Thoracic aorta (tissue), 2 donors: ENCODE data around the gene ENG. TPM values are rescaled to one million over a fixed set of nuclear protein-coding genes. Genes with fewer than 3 reads are reported as not detected.
A peak's percentile ranks its signal among the peaks of the same experiment; 100 is the strongest.

Experiments used
- ATAC-seq: fragments of 150-250 bp; one replicate; pipeline ENCODE4 v1.8.0; 2017; ENCODE audit warnings: low read depth; ENCODE audit not compliant: insufficient number of reproducible peaks, low FRiP score
- DNase-seq: peaks from one replicate; pipeline ENCODE4 v3.0.0-alpha.2; 2020; ENCODE audit warnings: low spot score
- H3K27ac ChIP-seq, 2 donors: fragments of 200-600 bp; sonication (generic); 1 replicate in 1 of 2; 2 replicates in 1 of 2; pipeline ENCODE4 v1.5.1; 2016; ENCODE audit warnings: mild to moderate bottlenecking in 2 of 2, moderate library complexity in 2 of 2
- H3K27me3 ChIP-seq: fragments of 200-600 bp; sonication (generic); replicated peaks from 2 replicates; pipeline ENCODE4 v1.6.0; 2016; ENCODE audit warnings: mild to moderate bottlenecking; ENCODE audit not compliant: insufficient read depth
- H3K36me3 ChIP-seq: fragments of 200-600 bp; sonication (generic); one replicate; pipeline ENCODE4 v1.5.1; 2016
- H3K4me1 ChIP-seq, 2 donors: fragments of 200-600 bp; sonication (generic); 1 replicate in 1 of 2; 2 replicates in 1 of 2; pipeline versions ENCODE4 v1.5.1 to v1.6.0; 2016; ENCODE audit warnings: low read depth in 2 of 2, mild to moderate bottlenecking in 1 of 2; ENCODE audit not compliant: control insufficient read depth in 1 of 2
- H3K4me3 ChIP-seq: fragments of 200-600 bp; sonication (generic); 2 replicates; pipeline ENCODE4 v1.5.1; 2016; ENCODE audit warnings: mild to moderate bottlenecking
- H3K9me3 ChIP-seq: fragments of 200-600 bp; sonication (generic); 2 replicates; pipeline ENCODE4 v1.5.1; 2016
- CTCF ChIP-seq: fragments of 200-600 bp; sonication (generic); IDR thresholded peaks from one replicate; pipeline ENCODE4 v1.5.1; 2019; ENCODE audit warnings: antibody characterized with exemption
- total RNA-seq, 2 donors: library from RNA; depleted of rRNA; stranded (reverse); fragments of >200 nt; gene quantifications; one replicate each; pipeline versions ENCODE4 v1.1.0 to v1.2.3, GENCODE V29; 2016

Gene ENG
- total RNA-seq, 2 donors from 2014 or later = 239 to 268 TPM

- Histone ChIP-seq H3K4me1 (peaks cover 12 to 27% of the 10 kb centered on the region in 2 donors), H3K27me3 (no peaks in the 10 kb centered on the region), H3K27ac (no peak overlapping the region), H3K9me3 (no peaks in the 10 kb centered on the region), H3K4me3 (no peak overlapping the region), H3K36me3 (peaks cover 47% of the 10 kb centered on the region)
- no peak for ATAC-seq
- TF ChIP-seq CTCF = no peak
- no peak for DNase-seq
Observed at GRCh38 chr9:127809002-127809539, 45.4 kb downstream of the ENG start.

- Histone ChIP-seq H3K4me1 (peaks cover 17 to 33% of the 10 kb centered on the region in 2 donors), H3K27me3 (no peaks in the 10 kb centered on the region), H3K36me3 (peaks cover 41% of the 10 kb centered on the region), H3K4me3 (no peak overlapping the region), H3K27ac (no peak overlapping the region), H3K9me3 (no peaks in the 10 kb centered on the region)
- DNase-seq = no peak
- ATAC-seq = no peak
- TF ChIP-seq CTCF = no peak
Observed at GRCh38 chr9:127808347-127809001, 46.0 kb downstream of the ENG start.

- no peak overlapping the region for H3K27ac ChIP-seq
- peaks cover 31% of the 10 kb centered on the region for H3K36me3 ChIP-seq
- no peak overlapping the region for H3K4me3 ChIP-seq
- no peak for TF ChIP-seq CTCF
- peaks cover 23 to 39% of the 10 kb centered on the region in 2 donors for H3K4me1 ChIP-seq
- ATAC-seq (no peak), DNase-seq (no peak)
- no peaks in the 10 kb centered on the region for H3K9me3 ChIP-seq
- H3K27me3 ChIP-seq = no peaks in the 10 kb centered on the region
Observed at GRCh38 chr9:127806871-127807270, 47.6 kb downstream of the ENG start.

GRCh38 chr9:127805620-127806019 is 48.8 kb downstream of the ENG start:
- Histone ChIP-seq H3K36me3 (peaks cover 31% of the 10 kb centered on the region), H3K27me3 (no peaks in the 10 kb centered on the region)
- TF ChIP-seq CTCF = no peak

GRCh38 chr9:127803507-127804352 is 50.7 kb downstream of the ENG start:
- TF ChIP-seq CTCF = no peak
- Histone ChIP-seq H3K4me3 (peak overlapping the region; percentile 95), H3K4me1 (peaks cover 23 to 37% of the 10 kb centered on the region in 2 donors), H3K36me3 (peaks cover 25% of the 10 kb centered on the region), H3K27me3 (no peaks in the 10 kb centered on the region), H3K9me3 (no peaks in the 10 kb centered on the region), H3K27ac (peak overlapping the region; percentile 97 to 99)
- peak; percentile 30 for ATAC-seq
- peak; percentile 59 for DNase-seq

More at GRCh38 chr9:127805620-127806019, 48.8 kb downstream of the ENG start:
- ATAC-seq (no peak), DNase-seq (no peak)
- no peaks in the 10 kb centered on the region for H3K9me3 ChIP-seq
- H3K4me3 ChIP-seq = no peak overlapping the region
- H3K27ac ChIP-seq = no peak overlapping the region
- H3K4me1 ChIP-seq = peaks cover 23 to 44% of the 10 kb centered on the region in 2 donors
